H9 (cell line): ENCODE measurements around the gene COL11A1. TPM values are rescaled to one million over a fixed set of nuclear protein-coding genes. Genes with fewer than 3 reads are reported as not detected.

Source experiments
- DNase-seq: peaks from one replicate; pipeline ENCODE4 v3.0.0-alpha.2; 2017
- H2AFZ ChIP-seq: one replicate; pipeline ENCODE4 v1.6.1; 2013; ENCODE audit warnings: mild to moderate bottlenecking, low read length, control low read depth, moderate library complexity
- H2AK5ac ChIP-seq: 2 replicates; pipeline ENCODE4 v1.6.1; 2013; ENCODE audit warnings: low read length, control low read depth, mixed read lengths; ENCODE audit not compliant: insufficient read length
- H2BK120ac ChIP-seq: one replicate; pipeline ENCODE4 v1.6.1; 2013; ENCODE audit warnings: low read depth, mild to moderate bottlenecking, low read length, control low read depth, inconsistent platforms; ENCODE audit not compliant: poor library complexity, severe bottlenecking
- H2BK12ac ChIP-seq: 2 replicates; pipeline ENCODE4 v1.6.1; 2013; ENCODE audit warnings: low read length, control low read depth, mixed read lengths, low read depth; ENCODE audit not compliant: insufficient read length
- H2BK15ac ChIP-seq: 2 replicates; pipeline ENCODE4 v1.6.1; 2013; ENCODE audit warnings: low read depth, low read length, control low read depth
- H2BK20ac ChIP-seq: one replicate; pipeline ENCODE4 v1.6.1; 2013; ENCODE audit warnings: low read depth, mild to moderate bottlenecking, low read length, control low read depth, inconsistent platforms; ENCODE audit not compliant: poor library complexity, severe bottlenecking
- H2BK5ac ChIP-seq: 2 replicates; pipeline ENCODE4 v1.6.1; 2013; ENCODE audit warnings: low read length, control low read depth, mixed read lengths; ENCODE audit not compliant: insufficient read length
- H3K14ac ChIP-seq: 2 replicates; pipeline ENCODE4 v1.6.1; 2013; ENCODE audit warnings: low read length, control low read depth; ENCODE audit not compliant: insufficient read depth
- H3K18ac ChIP-seq: 2 replicates; pipeline ENCODE4 v1.6.1; 2013; ENCODE audit warnings: low read depth, mild to moderate bottlenecking, mixed read lengths, low read length, control low read depth; ENCODE audit not compliant: insufficient read length
- H3K23ac ChIP-seq: 2 replicates; pipeline ENCODE4 v1.6.1; 2013; ENCODE audit warnings: low read length, control low read depth, mixed read lengths, low read depth; ENCODE audit not compliant: insufficient read length
- H3K23me2 ChIP-seq: 2 replicates; pipeline ENCODE4 v1.6.1; 2013; ENCODE audit warnings: low read depth, mild to moderate bottlenecking, mixed read lengths, low read length, control low read depth; ENCODE audit not compliant: insufficient read length, poor library complexity, severe bottlenecking
- H3K27ac ChIP-seq: 2 replicates; pipeline ENCODE4 v1.5.1; 2013; ENCODE audit warnings: low read length, control low read depth, mixed read lengths, low read depth; ENCODE audit not compliant: insufficient read length
- H3K27me3 ChIP-seq: 2 replicates; pipeline ENCODE4 v1.6.1; 2013; ENCODE audit warnings: low read length, control low read depth, inconsistent platforms; ENCODE audit not compliant: insufficient read depth
- H3K4ac ChIP-seq: 2 replicates; pipeline ENCODE4 v1.6.1; 2013; ENCODE audit warnings: low read depth, mild to moderate bottlenecking, control low read depth, inconsistent platforms, low read length, moderate library complexity
- H3K4me1 ChIP-seq: 2 replicates; pipeline ENCODE4 v1.6.1; 2013; ENCODE audit warnings: low read length, control low read depth, inconsistent platforms; ENCODE audit not compliant: insufficient read depth
- H3K4me2 ChIP-seq: 2 replicates; pipeline ENCODE4 v1.6.1; 2013; ENCODE audit warnings: low read length, control low read depth, mixed read lengths; ENCODE audit not compliant: insufficient read length, insufficient read depth
- H3K56ac ChIP-seq: 2 replicates; pipeline ENCODE4 v1.6.1; 2013; ENCODE audit warnings: low read depth, mild to moderate bottlenecking, mixed read lengths, low read length, control low read depth; ENCODE audit not compliant: insufficient read length
- H3K79me1 ChIP-seq: 2 replicates; pipeline ENCODE4 v1.6.1; 2013; ENCODE audit warnings: low read depth, mild to moderate bottlenecking, moderate library complexity, low read length, control low read depth, inconsistent platforms; ENCODE audit not compliant: insufficient read depth, poor library complexity, severe bottlenecking
- H3K79me2 ChIP-seq: 2 replicates; pipeline ENCODE4 v1.6.1; 2013; ENCODE audit warnings: low read length, control low read depth, inconsistent platforms; ENCODE audit not compliant: insufficient read depth
- H3K9ac ChIP-seq: 2 replicates; pipeline ENCODE4 v1.6.1; 2013; ENCODE audit warnings: low read length, control low read depth, mixed read lengths; ENCODE audit not compliant: insufficient read length; ENCODE audit errors: extremely low read depth
- H3K9me3 ChIP-seq: one replicate; pipeline ENCODE4 v1.6.1; 2013; ENCODE audit warnings: low read depth, low read length, inconsistent platforms; ENCODE audit not compliant: control insufficient read depth
- H3T11ph ChIP-seq: one replicate; pipeline ENCODE4 v1.6.1; 2013; ENCODE audit warnings: mild to moderate bottlenecking, low read length, control low read depth, inconsistent platforms
- H4K20me1 ChIP-seq: one replicate; pipeline ENCODE4 v1.6.1; 2013; ENCODE audit not compliant: control insufficient read depth, insufficient read length, insufficient read depth
- H4K5ac ChIP-seq: 2 replicates; pipeline ENCODE4 v1.6.1; 2013; ENCODE audit warnings: low read depth, mild to moderate bottlenecking, mixed read lengths, low read length, control low read depth; ENCODE audit not compliant: insufficient read length
- H4K8ac ChIP-seq: replicated peaks from 2 replicates; pipeline ENCODE4 v1.6.1; 2013; ENCODE audit warnings: low read length, control low read depth, mixed read lengths, low read depth; ENCODE audit not compliant: insufficient read length
- H4K91ac ChIP-seq: 2 replicates; pipeline ENCODE4 v1.6.1; 2013; ENCODE audit warnings: low read depth, mild to moderate bottlenecking, moderate library complexity, mixed read lengths, low read length, control low read depth; ENCODE audit not compliant: insufficient read length
- H3K27ac Mint-ChIP-seq, 3 experiments: 2 replicates in 2 of 3; 3 replicates in 1 of 3; pipeline ENCODE4 v1.8.0; 2020 to 2021; ENCODE audit warnings: mixed read lengths in 3 of 3, mild to moderate bottlenecking in 1 of 3, moderate library complexity in 1 of 3
- H3K27me3 Mint-ChIP-seq: 2 replicates; pipeline ENCODE4 v1.8.0; 2021; ENCODE audit warnings: low read depth, mild to moderate bottlenecking, moderate library complexity, mixed read lengths
- H3K36me3 Mint-ChIP-seq, 3 experiments: 2 replicates in 2 of 3; 3 replicates in 1 of 3; pipeline ENCODE4 v1.8.0; 2020 to 2021; ENCODE audit warnings: low read depth in 3 of 3, mixed read lengths in 3 of 3; ENCODE audit not compliant: insufficient read depth in 1 of 3
- H3K4me1 Mint-ChIP-seq, 2 experiments: 2 replicates each; pipeline ENCODE4 v1.8.0; 2020; ENCODE audit warnings: mixed read lengths in 2 of 2
- H3K4me3 Mint-ChIP-seq, 2 experiments: 2 replicates in 1 of 2; 3 replicates in 1 of 2; pipeline ENCODE4 v1.8.0; 2020 to 2021; ENCODE audit warnings: mild to moderate bottlenecking in 2 of 2, mixed read lengths in 2 of 2, moderate library complexity in 1 of 2
- H3K9me3 Mint-ChIP-seq, 2 experiments: 2 replicates in 1 of 2; 3 replicates in 1 of 2; pipeline ENCODE4 v1.8.0; 2020; ENCODE audit warnings: mild to moderate bottlenecking in 2 of 2, mixed read lengths in 2 of 2, moderate library complexity in 1 of 2
- WGBS: extraction: QIAGEN DNeasy Blood & Tissue Kit; methylation state at CpG from one replicate; pipeline ENCODE4 v1.1.7; 2013; ENCODE audit warnings: missing lambda C conversion rate, low lambda C conversion rate, mixed read lengths; ENCODE audit not compliant: insufficient read length; ENCODE audit errors: extremely low coverage; 5-methylcytosine and 5-hydroxymethylcytosine counted together
- total RNA-seq: library from RNA; stranded (reverse); gene quantifications from 2 replicates; pipeline ENCODE4 v1.2.1, GENCODE V29; 2021
- TF ChIP-seq, protein P1 (sequence below): fragments of 200-600 bp; sonication (generic); conservative IDR thresholded peaks from 3 replicates; pipeline ENCODE4 v1.8.0; 2021; ENCODE audit warnings: antibody characterized with exemption, mild to moderate bottlenecking

COL11A1 gene
- total RNA-seq, 1 experiment from 2014 or later: 7.5 TPM

DNA sequence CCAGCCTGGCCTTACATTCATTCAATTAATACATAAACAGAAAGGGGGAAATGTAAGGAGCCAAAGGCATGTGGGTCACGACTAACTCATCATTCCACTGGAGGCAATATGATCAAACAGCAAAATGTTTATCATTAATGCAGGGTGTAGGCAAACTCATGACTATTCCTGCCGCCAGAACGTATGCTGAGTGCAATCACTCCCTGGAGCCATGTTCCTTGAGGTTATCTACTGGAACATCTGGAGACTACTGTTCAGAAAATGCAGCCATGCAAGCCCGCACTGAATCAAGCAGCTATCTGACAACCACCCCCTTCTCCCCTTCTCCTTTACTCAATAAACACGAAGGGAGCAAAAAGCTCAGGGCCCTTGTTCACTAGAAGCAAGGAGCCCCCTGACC, 267.6 kb downstream of the COL11A1 start:
- H2BK20ac ChIP-seq: no peak overlapping the region
- no peak overlapping the region for H3K56ac ChIP-seq
- no peak overlapping the region for H4K91ac ChIP-seq
- H4K5ac ChIP-seq: no peak overlapping the region
- H3K27me3 ChIP-seq: no peaks in the 10 kb centered on the region
- Mint-ChIP-seq H3K9me3 (no peaks in the 10 kb centered on the region), H3K4me1 (no peaks in the 10 kb centered on the region), H3K27ac (no peak overlapping the region), H3K27me3 (no peaks in the 10 kb centered on the region), H3K4me3 (no peak overlapping the region), H3K36me3 (no peaks in the 10 kb centered on the region; a peak in 2 of 7 replicates)
- H3K9me3 ChIP-seq: no peaks in the 10 kb centered on the region
- no peak overlapping the region for H3K9ac ChIP-seq
- H4K20me1 ChIP-seq: no peaks in the 10 kb centered on the region
- H3K4me1 ChIP-seq: no peaks in the 10 kb centered on the region
- H2BK5ac ChIP-seq: no peak overlapping the region
- no peak overlapping the region for H3K23ac ChIP-seq
- H3K18ac ChIP-seq: no peak overlapping the region
- no peak overlapping the region for H3K27ac ChIP-seq
- TF ChIP-seq, protein P1, sequence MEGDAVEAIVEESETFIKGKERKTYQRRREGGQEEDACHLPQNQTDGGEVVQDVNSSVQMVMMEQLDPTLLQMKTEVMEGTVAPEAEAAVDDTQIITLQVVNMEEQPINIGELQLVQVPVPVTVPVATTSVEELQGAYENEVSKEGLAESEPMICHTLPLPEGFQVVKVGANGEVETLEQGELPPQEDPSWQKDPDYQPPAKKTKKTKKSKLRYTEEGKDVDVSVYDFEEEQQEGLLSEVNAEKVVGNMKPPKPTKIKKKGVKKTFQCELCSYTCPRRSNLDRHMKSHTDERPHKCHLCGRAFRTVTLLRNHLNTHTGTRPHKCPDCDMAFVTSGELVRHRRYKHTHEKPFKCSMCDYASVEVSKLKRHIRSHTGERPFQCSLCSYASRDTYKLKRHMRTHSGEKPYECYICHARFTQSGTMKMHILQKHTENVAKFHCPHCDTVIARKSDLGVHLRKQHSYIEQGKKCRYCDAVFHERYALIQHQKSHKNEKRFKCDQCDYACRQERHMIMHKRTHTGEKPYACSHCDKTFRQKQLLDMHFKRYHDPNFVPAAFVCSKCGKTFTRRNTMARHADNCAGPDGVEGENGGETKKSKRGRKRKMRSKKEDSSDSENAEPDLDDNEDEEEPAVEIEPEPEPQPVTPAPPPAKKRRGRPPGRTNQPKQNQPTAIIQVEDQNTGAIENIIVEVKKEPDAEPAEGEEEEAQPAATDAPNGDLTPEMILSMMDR: no peak
- no peak overlapping the region for H2AFZ ChIP-seq
- H3K79me1 ChIP-seq: no peaks in the 10 kb centered on the region
- no peak overlapping the region for H3K4me2 ChIP-seq
- no peak overlapping the region for H3T11ph ChIP-seq
- no peak overlapping the region for H2BK15ac ChIP-seq
- no peak overlapping the region for H2BK120ac ChIP-seq
- H2BK12ac ChIP-seq: no peak overlapping the region
- no peak overlapping the region for H2AK5ac ChIP-seq
- no peak overlapping the region for H3K14ac ChIP-seq
- H3K79me2 ChIP-seq: no peaks in the 10 kb centered on the region
- H3K23me2 ChIP-seq: no peaks in the 10 kb centered on the region
- H4K8ac ChIP-seq: no peak overlapping the region
- H3K4ac ChIP-seq: no peak overlapping the region
- no peak for DNase-seq
- no CpG with 5 or more reads among the region's 5 CpGs for WGBS
